GM12878 (cell line): ENCODE data around the gene TBC1D1. TPM values are rescaled to one million over a fixed set of nuclear protein-coding genes. Genes with fewer than 3 reads are reported as not detected.

Experiments used
- ATAC-seq: fragments of 200-7000 bp; cut with Tn5 transposase; 3 replicates; pipeline ENCODE4 v1.9.1; 2020; ENCODE audit warnings: mild to moderate bottlenecking, moderate library complexity
- BruUV-seq: library from RNA; stranded (reverse); fragments of 400-500 nt; replicated peaks from 2 replicates; lab custom pipeline; 2021; lab: Mats Ljungman, UMichigan
- CTCF ChIA-PET: fragments of 300-600 bp; sonication (Branson Sonifier 250); formaldehyde crosslinking; extraction: SDS; loops from one replicate; lab custom pipeline; 2021; ENCODE audit warnings: inconsistent platforms; lab: Yijun Ruan, JAX
- POLR2A ChIA-PET: fragments of 350-600 bp; formaldehyde crosslinking; extraction: SDS; loops from one replicate; lab custom pipeline; 2021; ENCODE audit warnings: inconsistent platforms; lab: Charles Lee
- RAD21 ChIA-PET: fragments of 300-600 bp; sonication (Branson Sonifier 250); formaldehyde crosslinking; loops from one replicate; lab custom pipeline; 2023; ENCODE audit warnings: antibody characterized with exemption; ENCODE audit not compliant: unreplicated experiment; lab: Charles Lee
- SMC1A ChIA-PET: fragments of 300-600 bp; sonication (Branson Sonifier 250); formaldehyde crosslinking; loops from one replicate; lab custom pipeline; 2023; ENCODE audit not compliant: unreplicated experiment, uncharacterized antibody; lab: Charles Lee
- DNase-seq: peaks from one replicate; pipeline ENCODE4 v3.0.0-alpha.2; 2011; ENCODE audit warnings: low read depth, low spot score
- FAIRE-seq: peaks from 3 replicates; lab custom pipeline; 2011; peaks lifted over from hg19 to GRCh38; lab: Jason Lieb, UNC
- H2AFZ ChIP-seq: 2 replicates; pipeline ENCODE4 v1.6.0; 2011; ENCODE audit warnings: low read depth, low read length, control low read depth; ENCODE audit not compliant: control insufficient read depth
- H3K27ac ChIP-seq: 2 replicates; pipeline ENCODE4 v1.5.1; 2011; ENCODE audit warnings: control low read depth; ENCODE audit not compliant: control insufficient read depth, insufficient read depth
- H3K27me3 ChIP-seq, 2 experiments: replicated peaks in 1 of 2; 2 replicates each; pipeline versions ENCODE4 v1.6.0 to v1.6.1; 2011; ENCODE audit warnings: low read length in 1 of 2; ENCODE audit not compliant: control insufficient read depth in 2 of 2, insufficient read depth in 2 of 2
- H3K36me3 ChIP-seq, 2 experiments: 2 replicates each; pipeline ENCODE4 v1.5.1; 2011; ENCODE audit warnings: low read length in 1 of 2; ENCODE audit not compliant: control insufficient read depth in 2 of 2, insufficient read depth in 2 of 2
- H3K4me1 ChIP-seq: 2 replicates; pipeline ENCODE4 v1.6.1; 2011; ENCODE audit warnings: mild to moderate bottlenecking, low read length, moderate library complexity, mixed read lengths; ENCODE audit not compliant: control insufficient read depth, insufficient read depth
- H3K4me2 ChIP-seq: 2 replicates; pipeline ENCODE4 v1.6.0; 2011; ENCODE audit warnings: control low read depth; ENCODE audit not compliant: control insufficient read depth, insufficient read depth
- H3K4me3 ChIP-seq: fragments of 200-600 bp; sonication (generic); 2 replicates; pipeline ENCODE4 v1.5.1; 2016
- H3K79me2 ChIP-seq: 2 replicates; pipeline ENCODE4 v1.6.0; 2011; ENCODE audit warnings: low read length; ENCODE audit not compliant: control insufficient read depth, insufficient read depth
- H3K9ac ChIP-seq: 2 replicates; pipeline ENCODE4 v1.8.0; 2011; ENCODE audit warnings: low read length, control low read depth, mixed read lengths; ENCODE audit not compliant: control insufficient read depth, insufficient read depth
- H3K9me3 ChIP-seq: replicated peaks from 3 replicates; pipeline ENCODE4 v1.5.1; 2011; ENCODE audit warnings: mild to moderate bottlenecking, low read length; ENCODE audit not compliant: control insufficient read depth, insufficient read depth
- H4K20me1 ChIP-seq: 2 replicates; pipeline ENCODE4 v1.6.0; 2011; ENCODE audit not compliant: control insufficient read depth, insufficient read depth
- ESRRA ChIP-seq: IDR thresholded peaks from 2 replicates; pipeline ENCODE4 v1.6.1; 2012; ENCODE audit warnings: mild to moderate bottlenecking, low read length, improper control_type of control experiment
- HCFC1 ChIP-seq: fragments of 150-350 bp; IDR thresholded peaks from 2 replicates; pipeline ENCODE4 v1.6.1; 2014; ENCODE audit warnings: low read length
- IKZF2 ChIP-seq, 2 experiments: fragments of 450-650 bp; IDR thresholded peaks; 2 replicates each; pipeline ENCODE4 v1.6.1; 2017; ENCODE audit warnings: mild to moderate bottlenecking in 2 of 2, moderate library complexity in 2 of 2
- KDM1A ChIP-seq: fragments of 200-600 bp; sonication (generic); IDR thresholded peaks from 2 replicates; pipeline ENCODE4 v1.6.1; 2016; ENCODE audit warnings: borderline replicate concordance
- NFIC ChIP-seq: IDR thresholded peaks from 2 replicates; pipeline ENCODE4 v1.6.1; 2012; ENCODE audit warnings: low read depth, mild to moderate bottlenecking, inconsistent platforms, low read length, moderate library complexity
- PML ChIP-seq: IDR thresholded peaks from 2 replicates; pipeline ENCODE4 v1.6.1; 2012; ENCODE audit warnings: low read length, inconsistent platforms
- POU2F2 ChIP-seq: IDR thresholded peaks from 3 replicates; pipeline ENCODE4 v1.6.1; 2011; ENCODE audit warnings: low read depth, mild to moderate bottlenecking, low read length, borderline replicate concordance
- SMAD1 ChIP-seq: fragments of 450-650 bp; IDR thresholded peaks from 2 replicates; pipeline ENCODE4 v1.6.1; 2018; ENCODE audit warnings: mild to moderate bottlenecking, low read depth; ENCODE audit not compliant: partially characterized antibody
- WGBS: methylation state at CpG from one replicate; pipeline ENCODE4 v1.1.6; 2016; ENCODE audit warnings: low lambda C conversion rate; ENCODE audit not compliant: insufficient replicate concordance, insufficient coverage; ENCODE audit errors: missing lambda C conversion rate; 5-methylcytosine and 5-hydroxymethylcytosine counted together
- in situ Hi-C: fragments of 300-500 bp; cut with MboI; formaldehyde crosslinking; loops from 9 replicates; pipeline ENCODE4 v1.14.3; 2018; ENCODE audit warnings: mixed read lengths
- intact Hi-C: fragments of 100-400 bp; cut with micrococcal nuclease; formaldehyde crosslinking; loops from one replicate; pipeline ENCODE4 v1.14.2; 2022; ENCODE audit not compliant: unreplicated experiment
- polyA plus RNA-seq, 11 experiments: library from polyadenylated mRNA; depleted of rRNA in 4 of 11; unstranded in 6 of 11; stranded (reverse) in 5 of 11; fragments of >200 nt; fragmentation: Nextera tagmentation in 4 of 11; fragmentation: Illumina TruSeq in 1 of 11; extraction: Ambion mirVana in 4 of 11; extraction: Trizol in 1 of 11; gene quantifications; 1 replicate in 1 of 11; 2 replicates in 10 of 11; pipeline versions ENCODE4 v1.2.1 to v1.2.3, GENCODE V29; 2011 to 2016; ENCODE audit warnings: inconsistent platforms in 2 of 11, missing spikeins in 2 of 11, low read depth in 1 of 11
- total RNA-seq, 4 experiments: library from RNA; depleted of rRNA in 3 of 4; stranded (reverse); fragments of >200 nt in 3 of 4; fragmentation: Illumina TruSeq in 1 of 4; extraction: Trizol in 1 of 4; gene quantifications; 2 replicates each; pipeline versions ENCODE4 v1.2.1 to v1.2.3, GENCODE V29; 2013 to 2021
- TF ChIP-seq, protein P1 (sequence below): fragments of 450-650 bp; IDR thresholded peaks from 2 replicates; pipeline ENCODE4 v1.6.1; 2018; ENCODE audit warnings: mild to moderate bottlenecking, low read depth, moderate library complexity; ENCODE audit not compliant: partially characterized antibody
- TF ChIP-seq, protein P2 (sequence below): fragments of 450-650 bp; IDR thresholded peaks from 2 replicates; pipeline ENCODE4 v1.6.1; 2017; ENCODE audit warnings: mild to moderate bottlenecking, low read depth, inconsistent platforms; ENCODE audit not compliant: poor library complexity, severe bottlenecking
- TF ChIP-seq, protein P3 (sequence below): IDR thresholded peaks from 2 replicates; pipeline ENCODE4 v1.6.1; 2012; ENCODE audit warnings: low read depth, low read length, improper control_type of control experiment

Gene TBC1D1
- total and polyA plus RNA-seq, 10 of the 15 experiments (the other 5 are each of a cell fraction or from before 2014, with no cell fraction given) = 5.3 to 102 (median 57.8) TPM

DNA sequence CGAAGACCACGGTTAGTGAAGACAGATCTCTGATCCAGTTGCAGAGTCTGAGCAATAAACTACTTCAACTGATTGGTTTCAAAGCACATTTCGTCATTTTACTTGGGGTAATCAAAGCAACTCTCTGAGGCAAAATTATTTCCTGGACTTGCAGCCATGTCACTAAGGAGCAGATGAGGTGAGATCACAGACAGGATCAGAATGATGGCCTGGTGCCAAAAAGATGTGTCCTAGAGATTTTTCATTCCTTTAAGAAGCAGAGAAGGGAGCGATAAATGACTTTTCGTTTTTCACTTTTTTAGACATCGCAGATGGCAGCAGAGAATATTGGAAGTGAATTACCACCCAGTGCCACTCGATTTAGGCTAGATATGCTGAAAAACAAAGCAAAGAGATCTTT, 153.2 kb downstream of the TBC1D1 start:
- H3K79me2 ChIP-seq = no peaks in the 10 kb centered on the region
- BruUV-seq = no TSS peak
- FAIRE-seq = no peak
- H3K9me3 ChIP-seq = no peaks in the 10 kb centered on the region
- H3K4me3 ChIP-seq = no peak overlapping the region
- intact Hi-C loops (no loop called here), in situ Hi-C loops (no loop called here)
- no peaks in the 10 kb centered on the region for H4K20me1 ChIP-seq
- 98% methylated on average over 7 of the region's 7 CpGs for WGBS
- H3K27me3 ChIP-seq = no peaks in the 10 kb centered on the region
- TF ChIP-seq PML (no peak), KDM1A (no peak), HCFC1 (no peak), ESRRA (no peak), SMAD1 (no peak), NFIC (no peak), POU2F2 (no peak), IKZF2 (IDR thresholded peaks at IDR 0.05) (no peak)
- TF ChIP-seq, protein P1, sequence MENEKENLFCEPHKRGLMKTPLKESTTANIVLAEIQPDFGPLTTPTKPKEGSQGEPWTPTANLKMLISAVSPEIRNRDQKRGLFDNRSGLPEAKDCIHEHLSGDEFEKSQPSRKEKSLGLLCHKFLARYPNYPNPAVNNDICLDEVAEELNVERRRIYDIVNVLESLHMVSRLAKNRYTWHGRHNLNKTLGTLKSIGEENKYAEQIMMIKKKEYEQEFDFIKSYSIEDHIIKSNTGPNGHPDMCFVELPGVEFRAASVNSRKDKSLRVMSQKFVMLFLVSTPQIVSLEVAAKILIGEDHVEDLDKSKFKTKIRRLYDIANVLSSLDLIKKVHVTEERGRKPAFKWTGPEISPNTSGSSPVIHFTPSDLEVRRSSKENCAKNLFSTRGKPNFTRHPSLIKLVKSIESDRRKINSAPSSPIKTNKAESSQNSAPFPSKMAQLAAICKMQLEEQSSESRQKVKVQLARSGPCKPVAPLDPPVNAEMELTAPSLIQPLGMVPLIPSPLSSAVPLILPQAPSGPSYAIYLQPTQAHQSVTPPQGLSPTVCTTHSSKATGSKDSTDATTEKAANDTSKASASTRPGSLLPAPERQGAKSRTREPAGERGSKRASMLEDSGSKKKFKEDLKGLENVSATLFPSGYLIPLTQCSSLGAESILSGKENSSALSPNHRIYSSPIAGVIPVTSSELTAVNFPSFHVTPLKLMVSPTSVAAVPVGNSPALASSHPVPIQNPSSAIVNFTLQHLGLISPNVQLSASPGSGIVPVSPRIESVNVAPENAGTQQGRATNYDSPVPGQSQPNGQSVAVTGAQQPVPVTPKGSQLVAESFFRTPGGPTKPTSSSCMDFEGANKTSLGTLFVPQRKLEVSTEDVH = no peak
- TF ChIP-seq, protein P2, sequence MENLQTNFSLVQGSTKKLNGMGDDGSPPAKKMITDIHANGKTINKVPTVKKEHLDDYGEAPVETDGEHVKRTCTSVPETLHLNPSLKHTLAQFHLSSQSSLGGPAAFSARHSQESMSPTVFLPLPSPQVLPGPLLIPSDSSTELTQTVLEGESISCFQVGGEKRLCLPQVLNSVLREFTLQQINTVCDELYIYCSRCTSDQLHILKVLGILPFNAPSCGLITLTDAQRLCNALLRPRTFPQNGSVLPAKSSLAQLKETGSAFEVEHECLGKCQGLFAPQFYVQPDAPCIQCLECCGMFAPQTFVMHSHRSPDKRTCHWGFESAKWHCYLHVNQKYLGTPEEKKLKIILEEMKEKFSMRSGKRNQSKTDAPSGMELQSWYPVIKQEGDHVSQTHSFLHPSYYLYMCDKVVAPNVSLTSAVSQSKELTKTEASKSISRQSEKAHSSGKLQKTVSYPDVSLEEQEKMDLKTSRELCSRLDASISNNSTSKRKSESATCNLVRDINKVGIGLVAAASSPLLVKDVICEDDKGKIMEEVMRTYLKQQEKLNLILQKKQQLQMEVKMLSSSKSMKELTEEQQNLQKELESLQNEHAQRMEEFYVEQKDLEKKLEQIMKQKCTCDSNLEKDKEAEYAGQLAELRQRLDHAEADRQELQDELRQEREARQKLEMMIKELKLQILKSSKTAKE = no peak
- TF ChIP-seq, protein P3, sequence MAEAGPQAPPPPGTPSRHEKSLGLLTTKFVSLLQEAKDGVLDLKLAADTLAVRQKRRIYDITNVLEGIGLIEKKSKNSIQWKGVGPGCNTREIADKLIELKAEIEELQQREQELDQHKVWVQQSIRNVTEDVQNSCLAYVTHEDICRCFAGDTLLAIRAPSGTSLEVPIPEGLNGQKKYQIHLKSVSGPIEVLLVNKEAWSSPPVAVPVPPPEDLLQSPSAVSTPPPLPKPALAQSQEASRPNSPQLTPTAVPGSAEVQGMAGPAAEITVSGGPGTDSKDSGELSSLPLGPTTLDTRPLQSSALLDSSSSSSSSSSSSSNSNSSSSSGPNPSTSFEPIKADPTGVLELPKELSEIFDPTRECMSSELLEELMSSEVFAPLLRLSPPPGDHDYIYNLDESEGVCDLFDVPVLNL = no peak
- H2AFZ ChIP-seq = no peak overlapping the region
- no peak overlapping the region for H3K9ac ChIP-seq
- no peak overlapping the region for H3K4me2 ChIP-seq
- no peak for ATAC-seq
- no peak overlapping the region for H3K27ac ChIP-seq
- SMC1A ChIA-PET = interaction anchor here (0.6 to 0.8 kb wide), 2 partner anchors 10 to 130 kb away, joined by 3 read pairs; no protein-coding TSS in a partner anchor
- RAD21 ChIA-PET = no interaction called here
- CTCF ChIA-PET = interaction anchor here (0.6 to 1.0 kb wide), 3 partner anchors 9 to 242 kb away, joined by 3 to 6 read pairs (median 4); no protein-coding TSS in a partner anchor
- peaks cover 1 to 10% of the 10 kb centered on the region in 2 experiments; a peak in 3 of 4 replicates for H3K36me3 ChIP-seq
- POLR2A ChIA-PET = no interaction called here
- H3K4me1 ChIP-seq = no peaks in the 10 kb centered on the region
- DNase-seq = no peak
